ENCODE data around the gene PMM2.

Gene PMM2

DNA sequence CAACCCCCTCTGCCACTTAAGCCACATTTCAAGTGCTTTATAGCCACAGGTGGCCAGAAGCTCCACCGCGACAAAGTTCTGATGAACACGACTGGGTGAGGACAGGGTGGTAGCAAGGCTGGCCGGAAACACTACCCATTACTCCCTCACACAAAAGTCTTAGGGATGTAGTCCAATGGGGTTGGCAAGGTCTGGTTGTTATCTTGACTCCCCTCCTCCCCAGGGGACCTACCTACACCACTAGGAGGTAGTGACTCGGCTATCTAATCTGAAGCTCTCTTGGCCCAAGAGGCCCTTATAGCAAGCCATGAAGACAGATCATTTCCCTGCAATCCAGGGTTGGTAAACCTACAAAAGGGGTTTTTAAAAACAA is 92.9 kb downstream of the PMM2 start:
- DNase-seq = no peak

DNA sequence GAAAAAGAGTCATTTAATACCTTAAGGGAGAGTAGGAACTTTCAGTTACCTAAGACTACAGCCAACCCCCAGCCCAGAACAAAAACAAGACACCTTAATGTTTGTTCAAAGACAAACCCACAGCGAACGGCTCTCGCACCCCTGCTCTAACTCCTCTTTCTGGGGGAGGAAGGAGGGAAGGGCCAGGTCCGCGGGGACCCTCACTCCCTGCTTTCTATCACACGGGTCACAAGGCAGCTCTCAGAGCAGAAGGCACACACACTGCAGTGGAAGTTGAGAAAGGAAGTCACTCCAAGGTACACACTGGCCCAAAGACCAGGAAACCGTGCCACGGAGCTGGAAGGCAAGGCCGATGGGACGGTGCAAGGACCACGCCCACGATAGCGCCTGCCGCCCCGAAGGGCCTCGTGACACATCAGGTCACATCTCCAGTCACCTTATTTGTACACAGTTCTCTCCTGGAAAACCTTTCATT is 94.5 kb downstream of the PMM2 start:
- no peak for DNase-seq

- no peak for DNase-seq
These were observed 95.8 kb downstream of the PMM2 start for GRCh38 chr16:8893426-8893825.

DNA sequence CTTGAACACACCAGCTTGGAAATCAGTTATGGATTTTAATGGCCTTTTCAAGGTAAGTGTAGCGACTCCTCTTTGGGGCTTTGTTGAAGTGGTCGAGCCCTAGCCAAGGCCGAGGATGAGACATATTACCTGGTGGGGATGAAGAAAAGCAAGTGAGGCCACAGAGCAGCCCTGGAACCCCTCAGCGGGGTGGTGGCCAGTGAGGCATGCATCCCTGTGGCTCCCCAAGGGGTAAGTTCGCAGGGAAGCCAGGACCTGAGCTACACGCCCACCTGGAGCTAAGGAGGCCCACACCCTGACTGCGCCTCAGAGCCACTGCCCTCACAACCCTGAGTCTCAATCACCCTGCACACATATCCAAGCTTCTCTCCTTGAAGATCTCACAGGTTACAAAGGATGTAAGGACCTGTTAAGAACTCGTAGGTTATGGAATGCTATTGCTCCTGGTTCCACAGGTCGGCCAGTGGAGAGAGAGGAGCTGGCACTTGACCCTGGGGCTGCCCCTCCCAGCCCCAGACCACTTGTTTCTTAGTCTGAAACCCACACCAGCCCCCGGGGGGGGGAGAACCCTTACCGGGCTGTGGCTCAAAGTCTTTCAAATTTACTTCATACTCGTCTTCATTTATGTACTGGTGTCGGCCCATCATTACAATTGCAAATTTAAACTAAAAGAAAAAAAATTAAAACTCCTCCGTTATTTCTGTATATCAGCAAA is 96.5 kb downstream of the PMM2 start:
- no peak for DNase-seq

GRCh38 chr16:8894736-8895334 is 97.2 kb downstream of the PMM2 start:
- DNase-seq = no peak

GRCh38 chr16:8898660-8899318 is 101.2 kb downstream of the PMM2 start:
- no peak for DNase-seq

All from NCI-H1930 (cell line).